ENCODE measurements around the gene TPST1. TPM values are rescaled to one million over a fixed set of nuclear protein-coding genes. Genes with fewer than 3 reads are reported as not detected.

TPST1 gene
- total RNA-seq, 1 donor from 2014 or later: 21.9 TPM

DNA sequence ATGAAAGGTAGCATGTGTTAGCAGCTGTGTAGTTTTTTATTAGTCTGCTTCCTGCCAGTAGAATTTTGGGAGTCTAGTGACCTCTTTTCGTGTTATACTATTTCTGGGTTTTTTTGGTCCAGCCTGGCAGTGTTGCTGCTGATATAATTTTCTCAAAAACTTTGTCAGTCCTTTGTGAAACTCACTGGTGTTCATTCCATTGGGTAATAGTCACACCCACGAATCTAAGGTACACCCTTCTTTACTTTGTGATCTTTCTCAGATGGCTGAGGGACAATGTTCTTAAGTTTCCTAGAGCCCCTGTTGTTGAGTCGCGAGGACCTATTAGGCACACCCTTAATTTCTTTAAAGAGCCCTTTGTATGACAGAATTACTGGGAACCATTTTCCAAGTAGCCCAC is 52.3 kb downstream of the TPST1 start:
- Histone ChIP-seq H3K36me3 (no peaks in the 10 kb centered on the region), H3K9me3 (peaks cover 0 to 7% of the 10 kb centered on the region in 2 donors), H3K27me3 (no peaks in the 10 kb centered on the region), H3K27ac (no peak overlapping the region), H3K4me3 (no peak overlapping the region), H3K4me1 (peaks cover 0 to 2% of the 10 kb centered on the region in 2 donors)
- intact Hi-C loops (cut with DNase I): no loop called here
- TF ChIP-seq, protein P1, sequence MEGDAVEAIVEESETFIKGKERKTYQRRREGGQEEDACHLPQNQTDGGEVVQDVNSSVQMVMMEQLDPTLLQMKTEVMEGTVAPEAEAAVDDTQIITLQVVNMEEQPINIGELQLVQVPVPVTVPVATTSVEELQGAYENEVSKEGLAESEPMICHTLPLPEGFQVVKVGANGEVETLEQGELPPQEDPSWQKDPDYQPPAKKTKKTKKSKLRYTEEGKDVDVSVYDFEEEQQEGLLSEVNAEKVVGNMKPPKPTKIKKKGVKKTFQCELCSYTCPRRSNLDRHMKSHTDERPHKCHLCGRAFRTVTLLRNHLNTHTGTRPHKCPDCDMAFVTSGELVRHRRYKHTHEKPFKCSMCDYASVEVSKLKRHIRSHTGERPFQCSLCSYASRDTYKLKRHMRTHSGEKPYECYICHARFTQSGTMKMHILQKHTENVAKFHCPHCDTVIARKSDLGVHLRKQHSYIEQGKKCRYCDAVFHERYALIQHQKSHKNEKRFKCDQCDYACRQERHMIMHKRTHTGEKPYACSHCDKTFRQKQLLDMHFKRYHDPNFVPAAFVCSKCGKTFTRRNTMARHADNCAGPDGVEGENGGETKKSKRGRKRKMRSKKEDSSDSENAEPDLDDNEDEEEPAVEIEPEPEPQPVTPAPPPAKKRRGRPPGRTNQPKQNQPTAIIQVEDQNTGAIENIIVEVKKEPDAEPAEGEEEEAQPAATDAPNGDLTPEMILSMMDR (IDR thresholded peaks at IDR 0.05): no peak
- no peak for DNase-seq (ENCODE audit: low spot score in 2 of 2)

DNA sequence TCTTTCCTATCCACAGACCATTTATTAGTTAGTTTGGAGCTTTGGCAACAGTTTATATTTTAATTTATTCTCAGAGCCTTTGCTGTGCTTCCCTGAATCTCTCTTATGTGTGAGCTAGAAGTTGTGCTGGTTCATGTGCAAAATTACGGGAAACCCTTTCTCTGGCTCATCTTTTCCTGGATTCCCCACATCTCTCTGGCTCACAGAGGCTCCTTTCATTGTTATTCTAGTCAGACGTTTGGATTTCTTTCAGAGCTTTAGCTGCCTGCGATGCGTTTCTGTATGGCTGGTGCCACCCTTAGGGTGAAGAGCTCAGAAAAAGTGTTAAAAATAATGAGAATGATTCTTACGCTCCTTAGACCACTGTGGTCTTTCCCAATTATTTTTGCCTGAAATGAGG is 53.3 kb downstream of the TPST1 start:
- Histone ChIP-seq H3K27me3 (no peaks in the 10 kb centered on the region), H3K4me1 (peaks cover 0 to 2% of the 10 kb centered on the region in 2 donors), H3K36me3 (no peaks in the 10 kb centered on the region), H3K9me3 (peaks cover 0 to 7% of the 10 kb centered on the region in 2 donors), H3K27ac (no peak overlapping the region), H3K4me3 (no peak overlapping the region)
- TF ChIP-seq, protein P1 (IDR thresholded peaks at IDR 0.05): no peak
- intact Hi-C loops (cut with DNase I): no loop called here
- DNase-seq (ENCODE audit: low spot score in 2 of 2): no peak

DNA sequence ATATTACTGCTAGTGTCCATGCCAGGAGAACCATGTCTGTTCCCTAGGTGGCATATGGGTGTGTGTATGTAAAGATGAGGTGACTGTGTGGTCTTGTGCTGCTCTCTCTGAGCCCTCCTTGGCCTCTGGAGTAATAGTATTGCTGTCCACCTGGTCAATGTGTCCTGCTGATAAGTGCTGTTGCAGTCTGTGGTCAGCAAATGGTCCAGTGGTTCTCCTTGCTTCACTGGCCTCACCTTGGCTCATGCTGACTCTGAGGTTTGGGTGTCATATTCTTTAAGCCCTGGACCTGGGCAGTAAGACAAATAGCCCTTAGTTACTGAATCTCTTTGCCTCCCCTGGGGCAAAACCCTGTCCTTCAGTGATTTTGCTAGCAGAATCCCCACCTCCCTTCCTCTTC is 56.8 kb downstream of the TPST1 start:
- no peak for DNase-seq (ENCODE audit: low spot score in 2 of 2)
- no peak overlapping the region for H3K4me3 ChIP-seq
- intact Hi-C loops (cut with DNase I): no loop called here
- H3K9me3 ChIP-seq: peaks cover 19 to 24% of the 10 kb centered on the region in 2 donors
- no peak overlapping the region for H3K27ac ChIP-seq
- H3K4me1 ChIP-seq: peaks cover 0 to 2% of the 10 kb centered on the region in 2 donors
- no peaks in the 10 kb centered on the region for H3K36me3 ChIP-seq
- no peaks in the 10 kb centered on the region for H3K27me3 ChIP-seq
- TF ChIP-seq, protein P1 (IDR thresholded peaks at IDR 0.05): no peak

DNA sequence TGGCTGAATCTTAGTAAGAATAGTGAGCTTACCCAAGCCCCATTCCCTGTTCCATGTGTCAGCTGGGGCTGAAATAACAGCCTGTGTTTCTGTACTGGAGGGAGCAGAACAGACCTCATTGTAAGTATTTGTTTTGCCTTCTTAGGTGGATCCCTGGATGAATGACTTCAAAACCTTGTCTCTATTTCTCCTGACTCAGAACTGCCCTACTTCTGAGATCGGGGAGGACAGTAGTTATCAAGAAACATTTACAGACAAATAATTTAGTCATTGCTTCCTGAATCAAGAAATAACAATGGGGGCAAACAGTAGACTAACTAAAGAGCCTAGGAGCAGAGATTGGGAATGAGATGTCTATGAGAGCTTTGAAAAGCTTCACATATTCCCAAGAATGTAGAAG is 58.8 kb downstream of the TPST1 start:
- H3K9me3 ChIP-seq: peaks cover 19 to 21% of the 10 kb centered on the region in 2 donors
- intact Hi-C loops (cut with DNase I): no loop called here
- no peak overlapping the region for H3K27ac ChIP-seq
- peaks cover 0 to 6% of the 10 kb centered on the region in 2 donors for H3K4me1 ChIP-seq
- no peak overlapping the region for H3K4me3 ChIP-seq
- TF ChIP-seq, protein P1 (IDR thresholded peaks at IDR 0.05): no peak
- H3K27me3 ChIP-seq: no peaks in the 10 kb centered on the region
- no peaks in the 10 kb centered on the region for H3K36me3 ChIP-seq
- DNase-seq (ENCODE audit: low spot score in 2 of 2): no peak

DNA sequence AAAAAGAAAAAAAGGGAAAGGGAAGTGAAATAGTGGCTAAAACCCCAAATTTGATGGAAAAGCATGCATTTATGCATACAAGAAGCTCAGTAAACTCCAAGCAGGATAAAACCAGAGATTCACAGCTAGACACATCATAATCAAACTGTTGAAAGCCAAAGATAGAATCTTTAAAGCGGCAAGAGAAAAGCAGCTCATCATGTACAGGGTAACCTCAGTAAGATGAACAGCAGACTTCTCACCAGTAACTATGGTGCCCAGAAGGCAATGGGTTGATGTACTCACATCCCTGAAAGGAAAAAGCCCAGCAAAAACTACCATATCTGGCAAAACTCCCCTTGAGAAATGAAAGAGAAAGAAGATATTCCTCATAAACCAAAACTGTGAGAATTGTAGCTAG is 60.4 kb downstream of the TPST1 start:
- H3K27ac ChIP-seq: no peak overlapping the region
- H3K27me3 ChIP-seq: no peaks in the 10 kb centered on the region
- peaks cover 0 to 6% of the 10 kb centered on the region in 2 donors for H3K4me1 ChIP-seq
- H3K36me3 ChIP-seq: no peaks in the 10 kb centered on the region
- TF ChIP-seq, protein P1 (IDR thresholded peaks at IDR 0.05): no peak
- intact Hi-C loops (cut with DNase I): no loop called here
- H3K9me3 ChIP-seq: peaks cover 19 to 21% of the 10 kb centered on the region in 2 donors
- DNase-seq (ENCODE audit: low spot score in 2 of 2): no peak
- no peak overlapping the region for H3K4me3 ChIP-seq

DNA sequence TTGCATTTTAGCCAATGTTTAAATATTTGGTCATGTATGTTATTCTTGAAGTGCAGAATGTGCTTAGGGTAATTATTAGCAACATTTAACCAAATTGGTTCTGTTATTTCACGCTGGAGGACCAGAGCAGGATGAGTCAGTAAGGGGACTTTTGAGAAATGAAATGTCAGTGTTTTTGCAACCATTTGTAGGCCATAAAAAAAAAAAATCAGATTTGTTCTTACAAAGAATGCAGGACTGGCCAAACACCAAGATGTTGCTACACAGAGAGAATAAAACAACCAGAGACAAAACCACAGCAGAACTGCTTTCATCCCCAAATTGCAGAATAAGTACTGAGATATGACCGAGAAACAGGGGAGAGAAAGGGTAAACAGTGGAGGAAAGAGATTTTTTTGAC is 62.1 kb downstream of the TPST1 start:
- H3K36me3 ChIP-seq: no peaks in the 10 kb centered on the region
- peak in 1 of 2 donors; percentile 69 for DNase-seq (ENCODE audit: low spot score in 2 of 2)
- H3K27ac ChIP-seq: peak overlapping the region; percentile 0 to 14
- no peaks in the 10 kb centered on the region for H3K27me3 ChIP-seq
- H3K9me3 ChIP-seq: peaks cover 19 to 21% of the 10 kb centered on the region in 2 donors
- peaks cover 0 to 6% of the 10 kb centered on the region in 2 donors for H3K4me1 ChIP-seq
- intact Hi-C loops (cut with DNase I): no loop called here
- H3K4me3 ChIP-seq: peak overlapping the region in 1 of 2 donors; percentile 6
- TF ChIP-seq, protein P1 (IDR thresholded peaks at IDR 0.05): no peak

Measured in ascending aorta (tissue), 2 donors.